K562 (cell line): ENCODE data around the gene VGF. TPM values are rescaled to one million over a fixed set of nuclear protein-coding genes. Genes with fewer than 3 reads are reported as not detected.
A peak's percentile ranks its signal among the peaks of the same experiment; 100 is the strongest.

Experiments used
- ATAC-seq: fragments of 200-7000 bp; cut with Tn5 transposase; 3 replicates; pipeline ENCODE4 v1.9.1; 2020; ENCODE audit warnings: moderate library complexity
- BruUV-seq: library from RNA; stranded (reverse); fragments of 400-500 nt; replicated peaks from 2 replicates; lab custom pipeline; 2021; lab: Mats Ljungman, UMichigan
- CTCF ChIA-PET: fragments of 300-600 bp; formaldehyde crosslinking; extraction: SDS; loops from one replicate; lab custom pipeline; 2021; ENCODE audit warnings: low intra/inter-chr PET ratio; lab: Yijun Ruan, JAX
- POLR2A ChIA-PET: fragments of 300-600, 350-650 bp; sonication (Branson Sonifier 250); formaldehyde crosslinking; extraction: SDS; loops from one replicate; lab custom pipeline; 2021; ENCODE audit warnings: antibody characterized with exemption, inconsistent platforms; lab: Yijun Ruan, JAX
- DNase-seq, 4 experiments: peaks; one replicate each; pipeline versions ENCODE4 v3.0.0 to v3.0.0-alpha.2; 2011 to 2018; ENCODE audit warnings: low spot score in 3 of 4, mixed read lengths in 3 of 4; ENCODE audit errors: extremely low read depth in 1 of 4
- FAIRE-seq: peaks from 2 replicates; lab custom pipeline; 2011; peaks lifted over from hg19 to GRCh38; lab: Jason Lieb, UNC
- H2AFZ ChIP-seq: 2 replicates; pipeline ENCODE4 v1.6.0; 2011; ENCODE audit warnings: low read depth, low read length, control low read depth, inconsistent platforms
- H3K27ac ChIP-seq: fragments of 200-600 bp; 3 replicates; pipeline ENCODE4 v1.8.0; 2011; ENCODE audit warnings: low read depth, mild to moderate bottlenecking, control low read depth, inconsistent platforms, low read length, moderate library complexity, mixed read lengths; ENCODE audit errors: extremely low read depth
- H3K27me3 ChIP-seq, 2 experiments: fragments of 300-600 bp in 1 of 2; 2 replicates in 1 of 2; 3 replicates in 1 of 2; pipeline versions ENCODE4 v1.6.0 to v1.8.0; 2011; ENCODE audit warnings: inconsistent platforms in 2 of 2, low read length in 2 of 2, mild to moderate bottlenecking in 1 of 2, mixed read lengths in 1 of 2, moderate library complexity in 1 of 2; ENCODE audit not compliant: control insufficient read depth in 2 of 2, insufficient read depth in 2 of 2
- H3K36me3 ChIP-seq: fragments of 300-600 bp; 3 replicates; pipeline ENCODE4 v1.8.0; 2011; ENCODE audit warnings: mild to moderate bottlenecking, low read length, inconsistent platforms; ENCODE audit not compliant: control insufficient read depth, insufficient read depth
- H3K4me1 ChIP-seq, 2 experiments: fragments of 200-600 bp in 1 of 2; replicated peaks in 1 of 2; 2 replicates in 1 of 2; 3 replicates in 1 of 2; pipeline versions ENCODE4 v1.5.1 to v1.8.0; 2011; ENCODE audit warnings: inconsistent platforms in 2 of 2, low read length in 2 of 2, mild to moderate bottlenecking in 1 of 2, mixed read lengths in 1 of 2, moderate library complexity in 1 of 2; ENCODE audit not compliant: control insufficient read depth in 2 of 2, insufficient read depth in 2 of 2
- H3K4me2 ChIP-seq: 2 replicates; pipeline ENCODE4 v1.6.1; 2011; ENCODE audit warnings: low read length, control low read depth, inconsistent platforms, mixed read lengths; ENCODE audit not compliant: insufficient read depth
- H3K4me3 ChIP-seq: fragments of 200-600 bp; sonication (generic), shearing (Covaris generic); 2 replicates; pipeline ENCODE4 v1.5.1; 2016; ENCODE audit warnings: control low read depth, inconsistent platforms
- H3K79me2 ChIP-seq: fragments of 200-600 bp; 3 replicates; pipeline ENCODE4 v1.8.0; 2011; ENCODE audit warnings: low read length, inconsistent platforms; ENCODE audit not compliant: control insufficient read depth, insufficient read depth
- H3K9ac ChIP-seq, 2 experiments: 2 replicates each; pipeline versions ENCODE4 v1.6.0 to v1.6.1; 2011; ENCODE audit warnings: low read depth in 2 of 2, low read length in 2 of 2, control low read depth in 1 of 2, inconsistent platforms in 1 of 2, mild to moderate bottlenecking in 1 of 2, mixed read lengths in 1 of 2; ENCODE audit not compliant: insufficient read depth in 1 of 2
- H3K9me1 ChIP-seq: one replicate; pipeline ENCODE4 v1.6.0; 2011; ENCODE audit warnings: inconsistent platforms, mild to moderate bottlenecking, low read length, moderate library complexity; ENCODE audit not compliant: control insufficient read depth, insufficient read depth
- H3K9me3 ChIP-seq: replicated peaks from 2 replicates; pipeline ENCODE4 v1.5.1; 2011; ENCODE audit warnings: low read depth, low read length, inconsistent platforms; ENCODE audit not compliant: control insufficient read depth, insufficient read depth
- H4K20me1 ChIP-seq: replicated peaks from 2 replicates; pipeline ENCODE4 v1.6.1; 2011; ENCODE audit warnings: low read length, inconsistent platforms, mixed read lengths; ENCODE audit not compliant: control insufficient read depth, insufficient read depth
- ADNP ChIP-seq: fragments of 200-800 bp; sonication (Bioruptor generic); IDR thresholded peaks from 2 replicates; pipeline ENCODE4 v1.6.1; 2016; ENCODE audit warnings: missing genetic modification characterization, missing compliant biosample characterization
- ARID1B ChIP-seq: fragments of 450-650 bp; IDR thresholded peaks from 2 replicates; pipeline ENCODE4 v1.6.1; 2016; ENCODE audit warnings: antibody characterized with exemption, mild to moderate bottlenecking, inconsistent platforms
- FOS ChIP-seq: IDR thresholded peaks from 3 replicates; pipeline ENCODE4 v1.6.1; 2011; ENCODE audit not compliant: insufficient read length; ENCODE audit errors: extremely low read depth
- MCM5 ChIP-seq: fragments of 450-650 bp; IDR thresholded peaks from 2 replicates; pipeline ENCODE4 v1.6.1; 2016; ENCODE audit warnings: low read depth
- NR2C2 ChIP-seq, 2 experiments: fragments of 200-800 bp in 1 of 2; sonication (Bioruptor generic) in 1 of 2; sonication (generic) in 1 of 2; formaldehyde crosslinking in 1 of 2; IDR thresholded peaks; 2 replicates each; pipeline versions ENCODE4 v1.6.1 to v1.8.0; 2016 to 2022; ENCODE audit warnings: mild to moderate bottlenecking in 1 of 2, missing compliant biosample characterization in 1 of 2, missing genetic modification characterization in 1 of 2, missing genetic modification reagents in 1 of 2
- ZFP1 ChIP-seq: fragments of 450-650 bp; formaldehyde crosslinking; IDR thresholded peaks from 2 replicates; pipeline ENCODE4 v1.4.0; 2020; ENCODE audit warnings: mild to moderate bottlenecking, mixed read lengths
- ZKSCAN1 ChIP-seq: fragments of 150-350 bp; IDR thresholded peaks from 2 replicates; pipeline ENCODE4 v1.6.1; 2016; ENCODE audit warnings: low read depth, low read length
- ZNF766 ChIP-seq: fragments of 200-800 bp; sonication (Bioruptor generic); conservative IDR thresholded peaks from 2 replicates; pipeline ENCODE4 v1.6.1; 2016; ENCODE audit warnings: missing genetic modification characterization, missing compliant biosample characterization
- WGBS: fragments of 100-300 bp; shearing (Covaris generic); methylation state at CpG from one replicate; pipeline ENCODE4 v1.1.6; 2016; ENCODE audit warnings: low coverage, mixed read lengths; ENCODE audit not compliant: insufficient coverage; ENCODE audit errors: missing lambda C conversion rate; 5-methylcytosine and 5-hydroxymethylcytosine counted together
- in situ Hi-C: fragments of 300-500 bp; cut with MboI; formaldehyde crosslinking; loops from 4 replicates; pipeline ENCODE4 v1.15.0; 2018; ENCODE audit warnings: inconsistent platforms, mixed read lengths
- intact Hi-C: fragments of 100-400 bp; cut with micrococcal nuclease; formaldehyde crosslinking; loops from 2 replicates; pipeline ENCODE4 v1.14.2; 2022
- polyA plus RNA-seq, 8 experiments: library from polyadenylated mRNA; depleted of rRNA in 4 of 8; stranded (reverse) in 5 of 8; unstranded in 3 of 8; fragments of >200 nt; fragmentation: Nextera tagmentation in 2 of 8; fragmentation: Illumina TruSeq in 1 of 8; extraction: Ambion mirVana in 2 of 8; extraction: Trizol in 1 of 8; gene quantifications; 2 replicates each; pipeline versions ENCODE4 v1.2.1 to v1.2.3, GENCODE V29; 2011 to 2014; ENCODE audit warnings: inconsistent platforms in 1 of 8, missing spikeins in 1 of 8
- total RNA-seq, 7 experiments: library from RNA; depleted of rRNA in 6 of 7; stranded (reverse); fragments of >200 nt in 6 of 7; fragmentation: Illumina TruSeq in 2 of 7; extraction: Trizol in 2 of 7; gene quantifications; 2 replicates each; pipeline versions ENCODE4 v1.2.1 to v1.2.3, GENCODE V29; 2011 to 2021; ENCODE audit warnings: low replicate concordance in 1 of 7

VGF gene
- total and polyA plus RNA-seq, 9 of the 15 experiments (the other 6 are each of a cell fraction or from before 2014, with no cell fraction given) = 0.03 to 5.7 (median 0.34) TPM

GRCh38 chr7:101186194-101186593, 20.8 kb upstream of the VGF start:
- Histone ChIP-seq H4K20me1 (no peaks in the 10 kb centered on the region), H3K9me1 (no peaks in the 10 kb centered on the region), H2AFZ (no peak overlapping the region), H3K27ac (no peak overlapping the region), H3K4me3 (no peak overlapping the region), H3K79me2 (no peaks in the 10 kb centered on the region), H3K9ac (no peak overlapping the region), H3K4me1 (peaks cover 3 to 7% of the 10 kb centered on the region in 2 experiments; a peak in 3 of 5 replicates), H3K27me3 (no peaks in the 10 kb centered on the region; a peak in 1 of 5 replicates), H3K4me2 (no peak overlapping the region), H3K36me3 (no peaks in the 10 kb centered on the region), H3K9me3 (no peaks in the 10 kb centered on the region)
- in situ Hi-C loops (no loop called here), intact Hi-C loops (loop anchor here (5.0 kb wide), 1 partner anchor 289 kb away; the partner anchor contains the start of gene ACHE)
- WGBS = 22% methylated on average over 6 of the region's 6 CpGs
- FAIRE-seq = no peak
- ChIA-PET CTCF (no interaction called here), POLR2A (no interaction called here)
- TF ChIP-seq ZFP1 (CRISPR knock-in tag) (no peak), NR2C2 (CRISPR knock-in tag; IDR thresholded peaks at IDR 0.05) (no peak), NR2C2 (tag; IDR thresholded peaks at IDR 0.05) (peak; percentile 52; the same call in 1 of the 2 replicates), MCM5 (no peak), ZNF766 (CRISPR knock-in tag) (no peak), ARID1B (0 out of 2 replicates have a peak, but pooled peaks have one; percentile 11), ADNP (tag) (0 out of 2 replicates have a peak, but pooled peaks have one; percentile 23), FOS (no peak), ZKSCAN1 (peak; percentile 92)
- no TSS peak for BruUV-seq
- no peak for ATAC-seq
- DNase-seq = no peak
